HG03045 (cell line): Measurements from ENCODE around the gene NEK1.
A peak's percentile ranks its signal among the peaks of the same experiment; 100 is the strongest.

Source experiments
- ATAC-seq: cut with Tn5 transposase; IDR thresholded peaks from one replicate; pipeline ENCODE4 v1.9.1; 2021; ENCODE audit warnings: mild to moderate bottlenecking, moderate library complexity; ENCODE audit not compliant: unreplicated experiment

The NEK1 gene

GRCh38 chr4:169611991-169612870, at the start of gene NEK1:
NEK1 (minus strand) TSS chr4:169612583; CDS start chr4:169602630, 9,953 bp downstream.
- peak; percentile 98 for ATAC-seq

- no peak for ATAC-seq
These were observed 49.4 kb upstream of the NEK1 start for GRCh38 chr4:169661761-169662160.

- ATAC-seq = no peak
These were observed 48.5 kb upstream of the NEK1 start for GRCh38 chr4:169660929-169661328.

GRCh38 chr4:169659716-169660670, 47.6 kb upstream of the NEK1 start:
- ATAC-seq = peak; percentile 99

GRCh38 chr4:169658975-169659715, 46.8 kb upstream of the NEK1 start:
- no peak for ATAC-seq

GRCh38 chr4:169658196-169658595, 45.8 kb upstream of the NEK1 start:
- ATAC-seq = no peak

GRCh38 chr4:169657470-169658107, 45.2 kb upstream of the NEK1 start:
- no peak for ATAC-seq

- ATAC-seq = no peak
These were observed 43.0 kb upstream of the NEK1 start for GRCh38 chr4:169655401-169655800.

- no peak for ATAC-seq
These were observed 40.2 kb upstream of the NEK1 start for GRCh38 chr4:169652535-169652934.

- no peak for ATAC-seq
These were observed 38.0 kb upstream of the NEK1 start for GRCh38 chr4:169650227-169650936.

- no peak for ATAC-seq
These were observed 37.3 kb upstream of the NEK1 start for GRCh38 chr4:169649545-169650226.

GRCh38 chr4:169645627-169646026, 33.2 kb upstream of the NEK1 start:
- no peak for ATAC-seq

GRCh38 chr4:169644802-169645201, 32.4 kb upstream of the NEK1 start:
- ATAC-seq = no peak

GRCh38 chr4:169640261-169640870, 28.0 kb upstream of the NEK1 start:
- no peak for ATAC-seq

- no peak for ATAC-seq
These were observed 22.6 kb upstream of the NEK1 start for GRCh38 chr4:169634975-169635374.

GRCh38 chr4:169632896-169633295, 20.5 kb upstream of the NEK1 start:
- no peak for ATAC-seq

GRCh38 chr4:169630069-169630468, 17.7 kb upstream of the NEK1 start:
- no peak for ATAC-seq

GRCh38 chr4:169628579-169628978, 16.2 kb upstream of the NEK1 start:
- no peak for ATAC-seq

GRCh38 chr4:169627307-169627706, 14.9 kb upstream of the NEK1 start:
- ATAC-seq = no peak
